OCI-LY7 (cell line): ENCODE measurements around the gene DHRS7. TPM values are rescaled to one million over a fixed set of nuclear protein-coding genes. Genes with fewer than 3 reads are reported as not detected.

ENCODE experiments used
- BruUV-seq: library from RNA; stranded (reverse); fragments of 400-500 nt; replicated peaks from 2 replicates; lab custom pipeline; 2021; lab: Mats Ljungman, UMichigan
- CTCF ChIA-PET: fragments of 300-600 bp; sonication (Branson Sonifier 250); formaldehyde crosslinking; loops from one replicate; lab custom pipeline; 2022; ENCODE audit warnings: antibody characterized with exemption; ENCODE audit not compliant: unreplicated experiment; lab: Charles Lee
- POLR2A ChIA-PET: fragments of 300-600 bp; sonication (Branson Sonifier 250); formaldehyde crosslinking; loops from one replicate; lab custom pipeline; 2022; ENCODE audit warnings: antibody characterized with exemption; lab: Charles Lee
- DNase-seq: peaks from one replicate; pipeline ENCODE4 v3.0.0-alpha.2; 2015; ENCODE audit warnings: low spot score
- H2AFZ ChIP-seq: fragments of 200-600 bp; sonication (generic), shearing (Covaris generic); 2 replicates; pipeline ENCODE4 v1.6.1; 2014; ENCODE audit warnings: mild to moderate bottlenecking, antibody characterized with exemption, low read length, moderate library complexity
- H3K27ac ChIP-seq: fragments of 200-600 bp; sonication (generic); 2 replicates; pipeline ENCODE4 v1.5.1; 2014; ENCODE audit warnings: mixed run types, low read depth, mild to moderate bottlenecking, moderate library complexity, low read length, inconsistent platforms; ENCODE audit not compliant: poor library complexity, severe bottlenecking
- H3K36me3 ChIP-seq: fragments of 200-600 bp; sonication (generic); 2 replicates; pipeline ENCODE4 v1.6.1; 2014; ENCODE audit warnings: mild to moderate bottlenecking, antibody characterized with exemption, low read length, moderate library complexity, mixed read lengths; ENCODE audit not compliant: insufficient read depth
- H3K4me1 ChIP-seq: fragments of 200-600 bp; sonication (generic); 2 replicates; pipeline ENCODE4 v1.5.1; 2014; ENCODE audit warnings: mild to moderate bottlenecking, low read length; ENCODE audit not compliant: insufficient read depth, poor library complexity, severe bottlenecking
- H3K4me2 ChIP-seq: fragments of 200-600 bp; sonication (generic); 2 replicates; pipeline ENCODE4 v1.6.1; 2014; ENCODE audit warnings: mild to moderate bottlenecking, low read length
- H3K4me3 ChIP-seq: fragments of 200-600 bp; sonication (generic); 2 replicates; pipeline ENCODE4 v1.5.1; 2014; ENCODE audit warnings: mild to moderate bottlenecking, low read depth, low read length; ENCODE audit not compliant: poor library complexity, severe bottlenecking
- H3K79me2 ChIP-seq: fragments of 200-600 bp; sonication (generic); 2 replicates; pipeline ENCODE4 v1.6.1; 2016; ENCODE audit warnings: low read depth, mild to moderate bottlenecking, low read length, moderate library complexity, mixed read lengths; ENCODE audit not compliant: insufficient read depth
- H3K9me2 ChIP-seq: fragments of 200-600 bp; sonication (generic); 2 replicates; pipeline ENCODE4 v1.6.1; 2016; ENCODE audit warnings: mild to moderate bottlenecking, low read length, mixed read lengths; ENCODE audit not compliant: insufficient read depth
- H3K9me3 ChIP-seq: fragments of 200-600 bp; sonication (generic); 2 replicates; pipeline ENCODE4 v1.6.1; 2014; ENCODE audit warnings: mild to moderate bottlenecking, mixed run types, low read length, mixed read lengths
- H4K20me1 ChIP-seq: fragments of 200-600 bp; sonication (generic); 2 replicates; pipeline ENCODE4 v1.6.1; 2014; ENCODE audit warnings: mild to moderate bottlenecking, antibody characterized with exemption, low read length, moderate library complexity, mixed read lengths; ENCODE audit not compliant: insufficient read depth
- CTCF ChIP-seq: fragments of 200-600 bp; sonication (generic); conservative IDR thresholded peaks from 2 replicates; pipeline ENCODE4 v1.5.1; 2014; ENCODE audit warnings: mild to moderate bottlenecking, antibody characterized with exemption, low read length, moderate library complexity, mixed read lengths
- EZH2phosphoT487 ChIP-seq: fragments of 200-600 bp; sonication (generic); IDR thresholded peaks from 2 replicates; pipeline ENCODE4 v1.6.1; 2018; ENCODE audit warnings: low read depth, borderline replicate concordance, mild to moderate bottlenecking, mixed run types, antibody characterized with exemption, low read length, moderate library complexity, mixed read lengths
- intact Hi-C: fragments of 100-400 bp; cut with micrococcal nuclease; formaldehyde crosslinking; loops from one replicate; pipeline ENCODE4 v1.10.0; 2022; ENCODE audit not compliant: unreplicated experiment
- total RNA-seq, 2 experiments: library from RNA; depleted of rRNA in 1 of 2; stranded (reverse); fragments of >200 nt in 1 of 2; shearing (Covaris generic) in 1 of 2; gene quantifications; 2 replicates each; pipeline ENCODE4 v1.2.3, GENCODE V29; 2014 to 2022

The DHRS7 gene
- total RNA-seq, 2 experiments from 2014 or later = 31.1 to 32.7 TPM

DNA sequence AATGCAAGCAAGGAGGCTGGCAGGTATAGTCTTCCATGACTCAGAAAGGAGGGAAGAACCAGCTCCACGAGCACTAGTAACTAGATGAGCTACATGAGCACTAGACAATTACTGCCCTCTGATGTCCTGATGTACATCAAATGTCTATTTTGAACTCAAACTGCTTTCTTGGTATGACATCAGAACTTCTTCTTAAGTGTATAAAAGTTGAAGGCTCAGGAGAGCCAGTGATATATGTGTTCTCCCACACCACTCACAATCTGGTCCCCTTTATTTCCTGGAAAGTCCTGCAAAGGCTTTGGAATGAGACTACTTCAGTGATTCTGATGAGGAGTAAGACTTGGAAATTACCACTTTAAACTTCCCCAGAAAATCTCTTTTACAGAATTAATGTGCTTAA lies 18.5 kb upstream of the DHRS7 start:
- peak; percentile 58 for DNase-seq
- Histone ChIP-seq H3K27ac (peak overlapping the region; percentile 23), H2AFZ (peak overlapping the region; percentile 99), H4K20me1 (no peaks in the 10 kb centered on the region), H3K9me2 (no peaks in the 10 kb centered on the region), H3K79me2 (no peaks in the 10 kb centered on the region), H3K4me1 (peaks cover 35% of the 10 kb centered on the region), H3K4me3 (peak overlapping the region; percentile 65), H3K9me3 (peaks cover 10% of the 10 kb centered on the region; the same call in 1 of the 2 replicates), H3K36me3 (no peaks in the 10 kb centered on the region), H3K4me2 (peak overlapping the region; percentile 82)
- POLR2A ChIA-PET = interaction anchor here (0.6 to 6.5 kb wide), 23 partner anchors 11 to 239 kb away, joined by 3 to 44 read pairs (median 4); partner anchors contain the start of genes DHRS7 and PCNX4
- no peak for TF ChIP-seq CTCF
- no peak for TF ChIP-seq EZH2phosphoT487
- CTCF ChIA-PET = interaction anchor here (0.6 to 2.4 kb wide), 5 partner anchors 19 to 382 kb away, joined by 3 to 13 read pairs (median 3); partner anchors contain the start of gene DHRS7
- BruUV-seq = no TSS peak
- intact Hi-C loops = loop anchor here (1.0 to 10.0 kb wide), 6 partner anchors 119 to 699 kb away; partner anchors contain the start of genes JKAMP and L3HYPDH

- no peaks in the 10 kb centered on the region for H4K20me1 ChIP-seq
- H3K4me2 ChIP-seq = peak overlapping the region; percentile 82
- POLR2A ChIA-PET = interaction anchor here (0.6 to 6.5 kb wide), 19 partner anchors 11 to 381 kb away, joined by 3 to 44 read pairs (median 4); partner anchors contain the start of genes DHRS7 and PCNX4
Measured at GRCh38 chr14:60183138-60183537, 17.9 kb upstream of the DHRS7 start.

More at GRCh38 chr14:60183138-60183537, 17.9 kb upstream of the DHRS7 start:
- intact Hi-C loops = loop anchor here (2.0 to 10.0 kb wide), 3 partner anchors 241 to 698 kb away; partner anchors contain the start of genes JKAMP and L3HYPDH
- DNase-seq = peak; percentile 39
- H3K4me1 ChIP-seq = peaks cover 31% of the 10 kb centered on the region
- peaks cover 15% of the 10 kb centered on the region; the same call in 1 of the 2 replicates for H3K9me3 ChIP-seq
- no peaks in the 10 kb centered on the region for H3K36me3 ChIP-seq
- CTCF ChIA-PET = interaction anchor here (0.6 to 2.4 kb wide), 4 partner anchors 18 to 383 kb away, joined by 3 to 13 read pairs (median 3); partner anchors contain the start of gene DHRS7
- TF ChIP-seq CTCF (no peak), EZH2phosphoT487 (no peak)
- H3K4me3 ChIP-seq = no peak overlapping the region
- no peaks in the 10 kb centered on the region for H3K79me2 ChIP-seq
- no peaks in the 10 kb centered on the region for H3K9me2 ChIP-seq
- peak overlapping the region; percentile 99 for H2AFZ ChIP-seq
- BruUV-seq = no TSS peak
- H3K27ac ChIP-seq = no peak overlapping the region
